Measurements from ENCODE around the gene FHOD3. TPM values are rescaled to one million over a fixed set of nuclear protein-coding genes. Genes with fewer than 3 reads are reported as not detected.

The FHOD3 gene
- total and polyA plus RNA-seq, 2 of the 4 experiments (the other 2 are of a cell fraction): 14.6 to 16.0 TPM

GRCh38 chr18:36307513-36307912 lies 10.0 kb downstream of the FHOD3 start:
- no peak overlapping the region for H3K56ac ChIP-seq (ENCODE audit: extremely low read depth, insufficient read depth, low read length)
- DNase-seq (peak; percentile 84), ATAC-seq (ENCODE audit: low read depth) (peak; percentile 24)
- H2AK9ac ChIP-seq (replicated peaks; ENCODE audit: low read depth, low read length, poor library complexity): no peak overlapping the region
- ChIA-PET POLR2A (ENCODE audit: unreplicated experiment) (no interaction called here), CTCF (no interaction called here)
- H2BK20ac ChIP-seq (ENCODE audit: low read depth, low read length): no peak overlapping the region
- H3K4ac ChIP-seq (ENCODE audit: low read depth, low read length): no peak overlapping the region
- H3K9ac ChIP-seq (ENCODE audit: low read depth, low read length): no peak overlapping the region
- peaks cover 15% of the 10 kb centered on the region for H4K20me1 ChIP-seq (ENCODE audit: insufficient read depth, low read length)
- H2AFZ ChIP-seq (replicated peaks; ENCODE audit: low read length, poor library complexity): no peak overlapping the region
- H3K79me1 ChIP-seq (ENCODE audit: low read depth in 1 of 2, low read length in 2 of 2): peaks cover 13 to 57% of the 10 kb centered on the region in 2 experiments
- H2AK5ac ChIP-seq (ENCODE audit: low read depth, low read length): no peak overlapping the region
- H2BK5ac ChIP-seq (ENCODE audit: low read depth, low read length, poor library complexity, severe bottlenecking): no peak overlapping the region
- H3K27me3 ChIP-seq (ENCODE audit: control insufficient read depth, insufficient read depth, low read length): no peaks in the 10 kb centered on the region
- BruUV-seq (replicated peaks): no TSS peak
- H3K4me1 ChIP-seq (ENCODE audit: control insufficient read depth, insufficient read depth, low read length): peaks cover 14% of the 10 kb centered on the region
- no peak overlapping the region for H3K4me2 ChIP-seq (ENCODE audit: low read depth, low read length)
- H3K27ac ChIP-seq (ENCODE audit: insufficient read depth, low read length): no peak overlapping the region
- H3K23ac ChIP-seq (ENCODE audit: low read depth, low read length): no peak overlapping the region
- TF ChIP-seq SMC3 (IDR thresholded peaks at IDR 0.05; ENCODE audit: low read depth, low read length) (no peak), NFE2L2 (IDR thresholded peaks at IDR 0.05; ENCODE audit: low read depth, low read length) (no peak), RCOR1 (IDR thresholded peaks at IDR 0.05; ENCODE audit: insufficient replicate concordance, low read length) (peak; percentile 74), CHD1 (IDR thresholded peaks at IDR 0.05; ENCODE audit: low read depth, low read length) (no peak), RFX5 (IDR thresholded peaks at IDR 0.05; ENCODE audit: low read depth, low read length) (peak; percentile 59; the same call in 1 of the 2 replicates), MXI1 (IDR thresholded peaks at IDR 0.05; ENCODE audit: borderline replicate concordance, low read depth, low read length) (0 out of 2 replicates have a peak, but pooled peaks have one; percentile 28), POLR2A (IDR thresholded peaks at IDR 0.05; ENCODE audit: low read depth, low read length) (no peak)
- H3K9me1 ChIP-seq (ENCODE audit: insufficient read depth, low read length): peaks cover 37% of the 10 kb centered on the region
- no peaks in the 10 kb centered on the region for H3K36me3 ChIP-seq (ENCODE audit: control insufficient read depth, insufficient read depth, low read length)
- no peak overlapping the region for H4K8ac ChIP-seq (ENCODE audit: low read depth in 2 of 2, low read length in 2 of 2)
- H3K14ac ChIP-seq (replicated peaks; ENCODE audit: low read depth, low read length): no peak overlapping the region
- intact Hi-C loops (cut with micrococcal nuclease) (no loop called here), dilution Hi-C loops (cut with HindIII; ENCODE audit: low sequenced_read_pairs, unreplicated experiment) (no loop called here), in situ Hi-C loops (cut with MboI; ENCODE audit: low sequenced_read_pairs) (no loop called here)
- no peak overlapping the region for H2BK120ac ChIP-seq (ENCODE audit: low read depth, low read length)
- no peak overlapping the region for H3K18ac ChIP-seq (ENCODE audit: low read depth, low read length)
- H3K4me3 ChIP-seq (ENCODE audit: insufficient read depth, low read depth, low read length): no peak overlapping the region
- no peak overlapping the region for H4K5ac ChIP-seq (ENCODE audit: low read depth, low read length)
- no peak overlapping the region for H4K91ac ChIP-seq (ENCODE audit: insufficient read depth, low read depth, low read length)
- H3K9me3 ChIP-seq (ENCODE audit: control insufficient read depth, insufficient read depth, low read length): no peaks in the 10 kb centered on the region
- no peak overlapping the region for H2BK15ac ChIP-seq (ENCODE audit: low read depth, low read length)

All from IMR-90 (cell line).